Measurements from ENCODE around the gene DYNLT3. TPM values are rescaled to one million over a fixed set of nuclear protein-coding genes. Genes with fewer than 3 reads are reported as not detected.

The DYNLT3 gene
- polyA plus RNA-seq, 1 donor (not counting 4 experiments of a cell fraction or from before 2014, with no cell fraction given), result 37.3 TPM

GRCh38 chrX:37824491-37825214 is 22.7 kb downstream of the DYNLT3 start:
- Histone ChIP-seq H3K27ac (ENCODE audit: control insufficient read depth, insufficient read depth, low read length) (no peak overlapping the region), H2AFZ (ENCODE audit: control insufficient read depth, low read length) (no peak overlapping the region), H3K9ac (ENCODE audit: control insufficient read depth, extremely low read depth, insufficient read depth, low read length) (no peak overlapping the region), H3K4me2 (ENCODE audit: control insufficient read depth, extremely low read depth, insufficient read depth, low read depth, low read length) (no peak overlapping the region), H3K4me1 (ENCODE audit: control insufficient read depth, extremely low read depth, insufficient read depth, low read length) (no peaks in the 10 kb centered on the region), H3K27me3 (ENCODE audit: control insufficient read depth, extremely low read depth, insufficient read depth, low read length) (no peaks in the 10 kb centered on the region), H4K20me1 (ENCODE audit: control insufficient read depth, extremely low read depth, insufficient read depth, low read length) (no peaks in the 10 kb centered on the region), H3K4me3 (ENCODE audit: control insufficient read depth in 2 of 3, extremely low read depth in 1 of 3, insufficient read depth in 2 of 3, low read depth in 1 of 3, low read length in 3 of 3) (no peak overlapping the region), H3K9me1 (ENCODE audit: control insufficient read depth, extremely low read depth, insufficient read depth, low read length) (no peaks in the 10 kb centered on the region), H3K9me3 (ENCODE audit: control insufficient read depth, low read depth, low read length) (no peaks in the 10 kb centered on the region), H3K79me2 (ENCODE audit: control insufficient read depth, insufficient read depth, low read length) (no peaks in the 10 kb centered on the region), H3K36me3 (ENCODE audit: control insufficient read depth in 2 of 2, extremely low read depth in 1 of 2, insufficient read depth in 2 of 2, low read length in 2 of 2) (no peaks in the 10 kb centered on the region)
- no peak for TF ChIP-seq CTCF (optimal IDR thresholded peaks at IDR 0.05 in 1 of 3, IDR thresholded peaks at IDR 0.05 in 1 of 3, conservative IDR thresholded peaks at IDR 0.05 in 1 of 3; ENCODE audit: extremely low read depth in 1 of 3, insufficient read depth in 2 of 3, low read length in 3 of 3)
- TF ChIP-seq EZH2 (IDR thresholded peaks at IDR 0.05; ENCODE audit: low read length), result no peak
- dilution Hi-C loops (cut with MboI; ENCODE audit: extremely low pct_ligation_motif_present, low sequenced_read_pairs), result no loop called here
- no peak for FAIRE-seq
- DNase-seq (ENCODE audit: low read depth, low spot score), result no peak

- Histone ChIP-seq H3K9me3 (ENCODE audit: control insufficient read depth, low read depth, low read length) (no peaks in the 10 kb centered on the region), H3K9me1 (ENCODE audit: control insufficient read depth, extremely low read depth, insufficient read depth, low read length) (no peaks in the 10 kb centered on the region), H2AFZ (ENCODE audit: control insufficient read depth, low read length) (no peak overlapping the region), H3K4me2 (ENCODE audit: control insufficient read depth, extremely low read depth, insufficient read depth, low read depth, low read length) (no peak overlapping the region), H3K79me2 (ENCODE audit: control insufficient read depth, insufficient read depth, low read length) (no peaks in the 10 kb centered on the region), H3K4me3 (ENCODE audit: control insufficient read depth in 2 of 3, extremely low read depth in 1 of 3, insufficient read depth in 2 of 3, low read depth in 1 of 3, low read length in 3 of 3) (no peak overlapping the region), H3K27ac (ENCODE audit: control insufficient read depth, insufficient read depth, low read length) (no peak overlapping the region), H3K9ac (ENCODE audit: control insufficient read depth, extremely low read depth, insufficient read depth, low read length) (no peak overlapping the region), H3K27me3 (ENCODE audit: control insufficient read depth, extremely low read depth, insufficient read depth, low read length) (no peaks in the 10 kb centered on the region), H3K4me1 (ENCODE audit: control insufficient read depth, extremely low read depth, insufficient read depth, low read length) (no peaks in the 10 kb centered on the region), H4K20me1 (ENCODE audit: control insufficient read depth, extremely low read depth, insufficient read depth, low read length) (no peaks in the 10 kb centered on the region), H3K36me3 (ENCODE audit: control insufficient read depth in 2 of 2, extremely low read depth in 1 of 2, insufficient read depth in 2 of 2, low read length in 2 of 2) (no peaks in the 10 kb centered on the region)
- dilution Hi-C loops (cut with MboI; ENCODE audit: extremely low pct_ligation_motif_present, low sequenced_read_pairs), result no loop called here
- DNase-seq (ENCODE audit: low read depth, low spot score), result no peak
- TF ChIP-seq CTCF (optimal IDR thresholded peaks at IDR 0.05 in 1 of 3, IDR thresholded peaks at IDR 0.05 in 1 of 3, conservative IDR thresholded peaks at IDR 0.05 in 1 of 3; ENCODE audit: extremely low read depth in 1 of 3, insufficient read depth in 2 of 3, low read length in 3 of 3), result no peak
- TF ChIP-seq EZH2 (IDR thresholded peaks at IDR 0.05; ENCODE audit: low read length), result no peak
- no peak for FAIRE-seq
Observed at GRCh38 chrX:37820646-37821045, 26.7 kb downstream of the DYNLT3 start.

All from keratinocyte (primary cell).